Sigmoid colon (tissue), 7 donors: ENCODE data around the gene TMEM239. TPM values are rescaled to one million over a fixed set of nuclear protein-coding genes. Genes with fewer than 3 reads are reported as not detected.

Experiments used
- DNase-seq: peaks from one replicate; pipeline ENCODE4 v3.0.0-alpha.2; 2019
- H3K27ac ChIP-seq, 4 donors: fragments of 200-600 bp; sonication (generic); one replicate each; pipeline ENCODE4 v1.5.1; 2016 to 2019; ENCODE audit warnings: mild to moderate bottlenecking in 1 of 4
- H3K27me3 ChIP-seq, 3 donors: fragments of 200-600 bp; sonication (generic); one replicate each; pipeline ENCODE4 v1.5.1; 2019; ENCODE audit warnings: mild to moderate bottlenecking in 1 of 3
- H3K36me3 ChIP-seq, 4 donors: fragments of 200-600 bp; sonication (generic); one replicate each; pipeline ENCODE4 v1.5.1; 2016 to 2019
- H3K4me1 ChIP-seq, 4 donors: fragments of 200-600 bp; sonication (generic); one replicate each; pipeline ENCODE4 v1.5.1; 2017 to 2019
- H3K4me3 ChIP-seq, 4 donors: fragments of 200-600 bp; sonication (generic); one replicate each; pipeline ENCODE4 v1.5.1; 2017 to 2019; ENCODE audit warnings: mild to moderate bottlenecking in 2 of 4, moderate library complexity in 1 of 4
- H3K9me3 ChIP-seq, 4 donors: fragments of 200-600 bp in 3 of 4; sonication (generic) in 3 of 4; one replicate each; pipeline versions ENCODE4 v1.5.1 to v1.6.1; 2013 to 2019
- CTCF ChIP-seq, 4 experiments: fragments of 450-650 bp in 3 of 4; fragments of 200-600 bp in 1 of 4; IDR thresholded peaks; one replicate each; pipeline ENCODE4 v1.5.1; 2016 to 2019; ENCODE audit warnings: antibody characterized with exemption in 4 of 4, mild to moderate bottlenecking in 3 of 4, moderate library complexity in 2 of 4
- EP300 ChIP-seq, 4 donors: sonication (generic); formaldehyde crosslinking; IDR thresholded peaks; one replicate each; pipeline ENCODE4 v1.6.1; 2017; ENCODE audit warnings: antibody characterized with exemption in 4 of 4
- POLR2A ChIP-seq, 2 donors: fragments of 450-650 bp; IDR thresholded peaks; one replicate each; pipeline ENCODE4 v1.6.1; 2016; ENCODE audit warnings: antibody characterized with exemption in 2 of 2, mild to moderate bottlenecking in 2 of 2, moderate library complexity in 2 of 2
- POLR2AphosphoS5 ChIP-seq, 4 donors: sonication (generic); formaldehyde crosslinking; IDR thresholded peaks; one replicate each; pipeline ENCODE4 v1.6.1; 2017; ENCODE audit warnings: antibody characterized with exemption in 4 of 4
- WGBS, 2 donors: extraction: QIAGEN DNeasy Blood & Tissue Kit; methylation state at CpG; one replicate each; pipeline ENCODE4 v1.1.7; 2013; 5-methylcytosine and 5-hydroxymethylcytosine counted together
- intact Hi-C: fragments of 100-400 bp; cut with DNase I; formaldehyde crosslinking; loops from one replicate; pipeline ENCODE4 v1.15.1; 2023
- polyA plus RNA-seq, 3 donors: library from polyadenylated mRNA; stranded (reverse); fragments of 200-250 nt; gene quantifications; one replicate each; pipeline ENCODE4 v1.2.3, GENCODE V29; 2013
- total RNA-seq, 4 donors: library from RNA; depleted of rRNA; stranded (reverse); fragments of >200 nt; gene quantifications; one replicate each; pipeline ENCODE4 v1.1.0, GENCODE V29; 2016
- donor health status: healthy with polysubstance abuse.
- donor health status: Bipolar disorder and iron deficiency.
- donor health status: healthy.

Gene TMEM239
- total and polyA plus RNA-seq, 7 donors: 0.28 TPM; not detected in 6

- H3K9me3 ChIP-seq: peaks cover 0 to 3% (median 0%) of the 10 kb centered on the region in 4 donors
- no peaks in the 10 kb centered on the region for H3K36me3 ChIP-seq
- H3K4me1 ChIP-seq: no peaks in the 10 kb centered on the region
- H3K4me3 ChIP-seq: no peak overlapping the region
- TF ChIP-seq EP300 (IDR thresholded peaks at IDR 0.05) (no peak), CTCF (IDR thresholded peaks at IDR 0.05) (no peak), POLR2A (IDR thresholded peaks at IDR 0.05) (no peak), POLR2AphosphoS5 (IDR thresholded peaks at IDR 0.05) (no peak)
- WGBS, 2 donors: 74 to 81% methylated on average over 6 of the region's 6 CpGs
- intact Hi-C loops: no loop called here
- H3K27me3 ChIP-seq: peaks cover 0 to 7% (median 0%) of the 10 kb centered on the region in 3 donors
- DNase-seq: no peak
- H3K27ac ChIP-seq: no peak overlapping the region
Observed at GRCh38 chr20:2783908-2784566, 32.1 kb upstream of the TMEM239 start.

- Histone ChIP-seq H3K36me3 (no peaks in the 10 kb centered on the region), H3K9me3 (no peaks in the 10 kb centered on the region), H3K27me3 (peaks cover 0 to 36% (median 10%) of the 10 kb centered on the region in 3 donors), H3K4me3 (no peak overlapping the region), H3K27ac (no peak overlapping the region), H3K4me1 (no peaks in the 10 kb centered on the region)
- TF ChIP-seq POLR2AphosphoS5 (IDR thresholded peaks at IDR 0.05) (no peak), EP300 (IDR thresholded peaks at IDR 0.05) (no peak), CTCF (IDR thresholded peaks at IDR 0.05) (no peak), POLR2A (IDR thresholded peaks at IDR 0.05) (no peak)
- DNase-seq: no peak
- intact Hi-C loops: no loop called here
- 87 to 93% methylated on average over 6 of the region's 6 CpGs for WGBS, 2 donors
Observed at GRCh38 chr20:2793471-2793870, 22.7 kb upstream of the TMEM239 start.

- Histone ChIP-seq H3K4me1 (peaks cover 0 to 1% (median 0%) of the 10 kb centered on the region in 4 donors), H3K27ac (no peak overlapping the region), H3K4me3 (no peak overlapping the region), H3K9me3 (no peaks in the 10 kb centered on the region), H3K27me3 (peaks cover under 1 to 45% (median 18%) of the 10 kb centered on the region in 3 donors), H3K36me3 (no peaks in the 10 kb centered on the region)
- intact Hi-C loops: no loop called here
- no peak for TF ChIP-seq POLR2A (IDR thresholded peaks at IDR 0.05)
- TF ChIP-seq POLR2AphosphoS5 (IDR thresholded peaks at IDR 0.05): no peak
- no peak for TF ChIP-seq CTCF (IDR thresholded peaks at IDR 0.05)
- TF ChIP-seq EP300 (IDR thresholded peaks at IDR 0.05): no peak
- no peak for DNase-seq
- WGBS, 2 donors: 86 to 88% methylated on average over 23 of the region's 23 CpGs
Observed at GRCh38 chr20:2794202-2794748, 21.9 kb upstream of the TMEM239 start.

GRCh38 chr20:2794866-2795447, 21.2 kb upstream of the TMEM239 start:
- WGBS, 2 donors: 64 to 87% methylated on average over 11 of the region's 11 CpGs
- TF ChIP-seq EP300 (IDR thresholded peaks at IDR 0.05): no peak
- no peak for TF ChIP-seq POLR2A (IDR thresholded peaks at IDR 0.05)
- Histone ChIP-seq H3K9me3 (no peaks in the 10 kb centered on the region), H3K4me3 (no peak overlapping the region), H3K36me3 (no peaks in the 10 kb centered on the region), H3K27ac (no peak overlapping the region), H3K27me3 (peaks cover 6 to 46% (median 25%) of the 10 kb centered on the region in 3 donors), H3K4me1 (peaks cover 0 to 8% (median 3%) of the 10 kb centered on the region in 4 donors)
- no peak for DNase-seq
- intact Hi-C loops: no loop called here

GRCh38 chr20:2795451-2795850, 20.7 kb upstream of the TMEM239 start:
- Histone ChIP-seq H3K27ac (no peak overlapping the region), H3K4me3 (no peak overlapping the region), H3K27me3 (peaks cover 11 to 51% (median 30%) of the 10 kb centered on the region in 3 donors), H3K9me3 (no peaks in the 10 kb centered on the region), H3K4me1 (peaks cover 0 to 13% (median 8%) of the 10 kb centered on the region in 4 donors), H3K36me3 (no peaks in the 10 kb centered on the region)
- intact Hi-C loops: no loop called here
- DNase-seq: no peak
- no peak for TF ChIP-seq EP300 (IDR thresholded peaks at IDR 0.05)
- TF ChIP-seq POLR2A (IDR thresholded peaks at IDR 0.05): no peak
- TF ChIP-seq CTCF (IDR thresholded peaks at IDR 0.05): no peak
- TF ChIP-seq POLR2AphosphoS5 (IDR thresholded peaks at IDR 0.05): no peak
- WGBS, 2 donors: 69 to 87% methylated on average over 24 of the region's 24 CpGs
